ENCODE data around the gene EVPL. TPM values are rescaled to one million over a fixed set of nuclear protein-coding genes. Genes with fewer than 3 reads are reported as not detected.

The EVPL gene
- total RNA-seq, 3 donors from 2014 or later (not counting 1 experiment from before 2014, with no cell fraction given) = 0.94 to 1.2 TPM; not detected in 1

- Mint-ChIP-seq H3K36me3 (no peaks in the 10 kb centered on the region), H3K27me3 (ENCODE audit: low read depth in 2 of 2) (no peaks in the 10 kb centered on the region), H3K27ac (no peak overlapping the region), H3K4me3 (no peak overlapping the region), H3K4me1 (peaks cover 0 to 6% of the 10 kb centered on the region in 2 donors), H3K9me3 (no peaks in the 10 kb centered on the region)
- Histone ChIP-seq H3K4me3 (ENCODE audit: low read length) (no peak overlapping the region), H3K36me3 (ENCODE audit: control insufficient read depth, insufficient read depth, low read length) (no peaks in the 10 kb centered on the region), H3K27me3 (ENCODE audit: control insufficient read depth, insufficient read depth, low read length) (no peaks in the 10 kb centered on the region), H3K27ac (ENCODE audit: low read length) (no peak overlapping the region), H3K4me1 (ENCODE audit: control insufficient read depth, insufficient read depth, low read length) (peaks cover 2% of the 10 kb centered on the region), H3K9me3 (ENCODE audit: control insufficient read depth, insufficient read depth, low read length) (no peaks in the 10 kb centered on the region)
- WGBS (ENCODE audit: insufficient coverage) = 95% methylated on average over 8 of the region's 9 CpGs
- DNase-seq (no peak), ATAC-seq (no peak)
- intact Hi-C loops (cut with micrococcal nuclease) = no loop called here
- TF ChIP-seq, protein P1, sequence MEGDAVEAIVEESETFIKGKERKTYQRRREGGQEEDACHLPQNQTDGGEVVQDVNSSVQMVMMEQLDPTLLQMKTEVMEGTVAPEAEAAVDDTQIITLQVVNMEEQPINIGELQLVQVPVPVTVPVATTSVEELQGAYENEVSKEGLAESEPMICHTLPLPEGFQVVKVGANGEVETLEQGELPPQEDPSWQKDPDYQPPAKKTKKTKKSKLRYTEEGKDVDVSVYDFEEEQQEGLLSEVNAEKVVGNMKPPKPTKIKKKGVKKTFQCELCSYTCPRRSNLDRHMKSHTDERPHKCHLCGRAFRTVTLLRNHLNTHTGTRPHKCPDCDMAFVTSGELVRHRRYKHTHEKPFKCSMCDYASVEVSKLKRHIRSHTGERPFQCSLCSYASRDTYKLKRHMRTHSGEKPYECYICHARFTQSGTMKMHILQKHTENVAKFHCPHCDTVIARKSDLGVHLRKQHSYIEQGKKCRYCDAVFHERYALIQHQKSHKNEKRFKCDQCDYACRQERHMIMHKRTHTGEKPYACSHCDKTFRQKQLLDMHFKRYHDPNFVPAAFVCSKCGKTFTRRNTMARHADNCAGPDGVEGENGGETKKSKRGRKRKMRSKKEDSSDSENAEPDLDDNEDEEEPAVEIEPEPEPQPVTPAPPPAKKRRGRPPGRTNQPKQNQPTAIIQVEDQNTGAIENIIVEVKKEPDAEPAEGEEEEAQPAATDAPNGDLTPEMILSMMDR (IDR thresholded peaks at IDR 0.05) = no peak
Measured at GRCh38 chr17:76023900-76024237, 3.2 kb downstream of the EVPL start.

GRCh38 chr17:76022973-76023899 is 3.9 kb downstream of the EVPL start:
- peaks cover 0 to 6% of the 10 kb centered on the region in 2 donors for H3K4me1 Mint-ChIP-seq
- DNase-seq = no peak
- H3K4me3 ChIP-seq (ENCODE audit: low read length) = no peak overlapping the region
- H3K27ac ChIP-seq (ENCODE audit: low read length) = no peak overlapping the region
- H3K27me3 ChIP-seq (ENCODE audit: control insufficient read depth, insufficient read depth, low read length) = no peaks in the 10 kb centered on the region
- 93% methylated on average over 28 of the region's 28 CpGs for WGBS (ENCODE audit: insufficient coverage)
- H3K4me1 ChIP-seq (ENCODE audit: control insufficient read depth, insufficient read depth, low read length) = no peaks in the 10 kb centered on the region
- no peaks in the 10 kb centered on the region for H3K9me3 ChIP-seq (ENCODE audit: control insufficient read depth, insufficient read depth, low read length)
- H3K9me3 Mint-ChIP-seq = no peaks in the 10 kb centered on the region
- TF ChIP-seq, protein P1 (IDR thresholded peaks at IDR 0.05) = no peak
- H3K27ac Mint-ChIP-seq = no peak overlapping the region
- no peaks in the 10 kb centered on the region for H3K36me3 Mint-ChIP-seq
- no peak for ATAC-seq
- no peaks in the 10 kb centered on the region for H3K27me3 Mint-ChIP-seq (ENCODE audit: low read depth in 2 of 2)
- no peak overlapping the region for H3K4me3 Mint-ChIP-seq
- intact Hi-C loops (cut with micrococcal nuclease) = no loop called here
- H3K36me3 ChIP-seq (ENCODE audit: control insufficient read depth, insufficient read depth, low read length) = no peaks in the 10 kb centered on the region

DNA sequence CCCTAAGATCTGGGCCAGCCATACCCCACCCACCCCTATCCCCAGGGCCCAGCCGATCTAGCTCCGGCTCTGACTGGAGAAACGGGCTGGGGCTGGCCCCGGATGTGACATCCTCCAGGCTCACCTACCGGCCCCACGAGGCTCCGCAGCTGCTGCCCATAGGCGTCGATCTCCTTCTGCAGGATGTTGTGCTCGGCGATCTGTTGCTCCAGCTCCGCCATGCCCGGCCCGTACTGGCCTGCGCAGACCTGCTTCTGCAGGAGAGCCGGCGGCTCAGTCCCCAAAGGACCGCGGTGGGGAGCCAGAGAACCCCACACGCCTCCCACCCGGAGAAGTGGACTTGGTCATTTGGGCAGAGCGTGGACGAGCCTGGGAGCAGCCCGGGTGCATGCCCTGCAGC is 4.8 kb downstream of the EVPL start:
- Histone ChIP-seq H3K9me3 (ENCODE audit: control insufficient read depth, insufficient read depth, low read length) (no peaks in the 10 kb centered on the region), H3K4me3 (ENCODE audit: low read length) (no peak overlapping the region), H3K27me3 (ENCODE audit: control insufficient read depth, insufficient read depth, low read length) (no peaks in the 10 kb centered on the region), H3K27ac (ENCODE audit: low read length) (no peak overlapping the region), H3K4me1 (ENCODE audit: control insufficient read depth, insufficient read depth, low read length) (no peaks in the 10 kb centered on the region), H3K36me3 (ENCODE audit: control insufficient read depth, insufficient read depth, low read length) (no peaks in the 10 kb centered on the region)
- no peak for DNase-seq
- TF ChIP-seq, protein P1 (IDR thresholded peaks at IDR 0.05) = no peak
- H3K4me3 Mint-ChIP-seq = no peak overlapping the region
- WGBS (ENCODE audit: insufficient coverage) = 95% methylated on average over 24 of the region's 24 CpGs
- intact Hi-C loops (cut with micrococcal nuclease) = no loop called here
- no peak overlapping the region for H3K27ac Mint-ChIP-seq
- H3K9me3 Mint-ChIP-seq = no peaks in the 10 kb centered on the region
- H3K27me3 Mint-ChIP-seq (ENCODE audit: low read depth in 2 of 2) = no peaks in the 10 kb centered on the region
- no peaks in the 10 kb centered on the region for H3K36me3 Mint-ChIP-seq
- ATAC-seq = no peak
- H3K4me1 Mint-ChIP-seq = peaks cover 0 to 6% of the 10 kb centered on the region in 2 donors

All from natural killer cell (primary cell).